ENCODE measurements around the gene GABRR3.

DNA sequence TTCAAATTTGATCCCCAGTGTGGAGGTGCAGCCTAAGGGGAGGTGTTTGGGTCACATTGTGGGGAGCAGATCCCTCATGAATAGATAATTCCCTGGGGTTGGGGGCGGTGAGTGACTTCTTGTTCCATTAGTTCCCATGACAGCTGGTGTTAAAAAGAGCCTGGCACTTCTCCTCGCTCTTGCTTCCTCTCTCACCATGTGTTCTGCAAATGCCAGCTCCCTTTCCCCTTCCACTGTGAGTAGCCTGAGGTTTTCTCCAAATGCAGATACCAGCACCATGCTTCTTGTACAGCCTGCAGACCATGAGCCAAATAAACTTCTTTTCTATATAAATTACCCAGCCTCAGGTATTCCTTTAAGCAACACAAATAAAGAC is 86.0 kb downstream of the GABRR3 start:
- TF ChIP-seq, protein P1, sequence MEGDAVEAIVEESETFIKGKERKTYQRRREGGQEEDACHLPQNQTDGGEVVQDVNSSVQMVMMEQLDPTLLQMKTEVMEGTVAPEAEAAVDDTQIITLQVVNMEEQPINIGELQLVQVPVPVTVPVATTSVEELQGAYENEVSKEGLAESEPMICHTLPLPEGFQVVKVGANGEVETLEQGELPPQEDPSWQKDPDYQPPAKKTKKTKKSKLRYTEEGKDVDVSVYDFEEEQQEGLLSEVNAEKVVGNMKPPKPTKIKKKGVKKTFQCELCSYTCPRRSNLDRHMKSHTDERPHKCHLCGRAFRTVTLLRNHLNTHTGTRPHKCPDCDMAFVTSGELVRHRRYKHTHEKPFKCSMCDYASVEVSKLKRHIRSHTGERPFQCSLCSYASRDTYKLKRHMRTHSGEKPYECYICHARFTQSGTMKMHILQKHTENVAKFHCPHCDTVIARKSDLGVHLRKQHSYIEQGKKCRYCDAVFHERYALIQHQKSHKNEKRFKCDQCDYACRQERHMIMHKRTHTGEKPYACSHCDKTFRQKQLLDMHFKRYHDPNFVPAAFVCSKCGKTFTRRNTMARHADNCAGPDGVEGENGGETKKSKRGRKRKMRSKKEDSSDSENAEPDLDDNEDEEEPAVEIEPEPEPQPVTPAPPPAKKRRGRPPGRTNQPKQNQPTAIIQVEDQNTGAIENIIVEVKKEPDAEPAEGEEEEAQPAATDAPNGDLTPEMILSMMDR (conservative IDR thresholded peaks at IDR 0.05; ENCODE audit: low read length) = no peak
- TF ChIP-seq EZH2phosphoT487 (IDR thresholded peaks at IDR 0.05; ENCODE audit: borderline replicate concordance, low read depth, low read length) = no peak
